PC-3 (cell line): Measurements from ENCODE around the gene LIMK1. TPM values are rescaled to one million over a fixed set of nuclear protein-coding genes. Genes with fewer than 3 reads are reported as not detected.
A peak's percentile ranks its signal among the peaks of the same experiment; 100 is the strongest.
"Not testable (repeated sequence)": the region's sequence is repeated elsewhere in the genome, so short reads cannot be mapped to it uniquely, and the experiment has no call there.

Source experiments
- ATAC-seq: fragments of 200-7000 bp; cut with Tn5 transposase; 2 replicates; pipeline ENCODE4 v1.9.1; 2020; ENCODE audit warnings: mild to moderate bottlenecking, moderate library complexity
- BruUV-seq: library from RNA; stranded (reverse); fragments of 400-500 nt; replicated peaks from 2 replicates; lab custom pipeline; 2021; lab: Mats Ljungman, UMichigan
- CTCF ChIA-PET: fragments of 300-600 bp; sonication (Branson Sonifier 250); formaldehyde crosslinking; loops from one replicate; lab custom pipeline; 2022; ENCODE audit warnings: antibody characterized with exemption; lab: Charles Lee
- POLR2A ChIA-PET: fragments of 300-600 bp; sonication (Branson Sonifier 250); formaldehyde crosslinking; loops from one replicate; lab custom pipeline; 2022; ENCODE audit warnings: antibody characterized with exemption; ENCODE audit not compliant: unreplicated experiment; lab: Charles Lee
- DNase-seq: peaks from one replicate; pipeline ENCODE4 v3.0.0-alpha.2; 2015
- H2AFZ ChIP-seq: fragments of 300-600 bp; sonication (generic); 2 replicates; pipeline ENCODE4 v1.6.0; 2016; ENCODE audit warnings: antibody characterized with exemption, low read length
- H3F3A ChIP-seq: fragments of 300-600 bp; sonication (generic); one replicate; pipeline ENCODE4 v1.6.0; 2017; ENCODE audit warnings: antibody characterized with exemption, low read length, control low read depth, mild to moderate bottlenecking; ENCODE audit not compliant: unreplicated experiment
- H3K27ac ChIP-seq: fragments of 300-600 bp; sonication (generic); 2 replicates; pipeline ENCODE4 v1.5.1; 2016; ENCODE audit warnings: mild to moderate bottlenecking, low read length
- H3K27me3 ChIP-seq: fragments of 300-600 bp; sonication (generic); 2 replicates; pipeline ENCODE4 v1.6.1; 2016; ENCODE audit warnings: low read length, mixed read lengths
- H3K36me3 ChIP-seq: fragments of 300-600 bp; sonication (generic); 2 replicates; pipeline ENCODE4 v1.6.1; 2016; ENCODE audit warnings: low read depth, mixed run types, low read length, mixed read lengths
- H3K4me1 ChIP-seq: fragments of 300-600 bp; sonication (generic); 2 replicates; pipeline ENCODE4 v1.5.1; 2016; ENCODE audit warnings: low read length; ENCODE audit not compliant: insufficient read depth
- H3K4me2 ChIP-seq: fragments of 300-600 bp; sonication (generic); 2 replicates; pipeline ENCODE4 v1.6.0; 2016; ENCODE audit warnings: low read length
- H3K4me3 ChIP-seq: fragments of 300-600 bp; sonication (generic); 2 replicates; pipeline ENCODE4 v1.5.1; 2016; ENCODE audit warnings: mild to moderate bottlenecking, low read length, mixed read lengths
- H3K79me2 ChIP-seq: fragments of 300-600 bp; sonication (generic); 2 replicates; pipeline ENCODE4 v1.6.1; 2017; ENCODE audit warnings: low read length, mixed read lengths
- H3K9ac ChIP-seq: fragments of 300-600 bp; sonication (generic); 2 replicates; pipeline ENCODE4 v1.6.0; 2016; ENCODE audit warnings: mild to moderate bottlenecking, low read length
- H3K9me2 ChIP-seq: fragments of 300-600 bp; sonication (generic); replicated peaks from 2 replicates; pipeline ENCODE4 v1.6.1; 2016; ENCODE audit warnings: mixed run types, low read length, mixed read lengths
- H3K9me3 ChIP-seq: fragments of 300-600 bp; sonication (generic); 2 replicates; pipeline ENCODE4 v1.6.1; 2016; ENCODE audit warnings: low read length, mixed read lengths
- H4K20me1 ChIP-seq: fragments of 300-600 bp; sonication (generic); 2 replicates; pipeline ENCODE4 v1.6.1; 2016; ENCODE audit warnings: low read length, mixed read lengths
- EZH2 ChIP-seq: fragments of 300-600 bp; sonication (generic); IDR thresholded peaks from one replicate; pipeline ENCODE4 v1.6.1; 2017; ENCODE audit warnings: antibody characterized with exemption, mild to moderate bottlenecking, low read length; ENCODE audit not compliant: unreplicated experiment
- EZH2phosphoT487 ChIP-seq: fragments of 300-600 bp; sonication (generic); IDR thresholded peaks from 2 replicates; pipeline ENCODE4 v1.6.1; 2018; ENCODE audit warnings: mild to moderate bottlenecking, antibody characterized with exemption, low read length, borderline replicate concordance
- intact Hi-C: fragments of 100-400 bp; cut with micrococcal nuclease; formaldehyde crosslinking; loops from 2 replicates; pipeline ENCODE4 v1.9.0; 2023
- total RNA-seq: library from RNA; depleted of rRNA; stranded (reverse); fragments of >200 nt; gene quantifications from 2 replicates; pipeline ENCODE4 v1.2.3, GENCODE V29; 2014
- TF ChIP-seq, protein P1 (sequence below): fragments of 300-600 bp; sonication (generic); conservative IDR thresholded peaks from 2 replicates; pipeline ENCODE4 v1.5.1; 2017; ENCODE audit warnings: antibody characterized with exemption, low read depth, mild to moderate bottlenecking, low read length

LIMK1 gene
- total RNA-seq, 1 experiment from 2014 or later, result 40.3 TPM

DNA sequence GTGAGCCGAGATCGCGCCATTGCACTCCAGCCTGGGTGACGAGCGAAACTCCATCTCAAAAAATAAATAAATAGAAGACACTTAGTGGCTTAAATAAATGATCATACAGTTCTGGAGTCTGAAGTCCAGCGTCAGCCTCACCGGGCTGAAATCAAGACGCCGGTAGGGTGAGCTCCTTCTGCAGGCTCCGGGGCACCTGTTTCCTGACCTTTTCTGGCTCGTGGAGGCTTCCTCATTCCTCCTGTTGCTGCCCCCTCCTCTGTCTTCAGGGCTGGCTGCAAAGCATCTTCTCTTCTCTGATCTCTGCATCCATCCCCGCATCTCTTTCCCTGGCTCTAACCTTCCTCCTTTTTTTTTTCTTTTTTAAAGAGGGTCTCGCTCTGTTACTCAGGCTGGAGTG, 32.8 kb downstream of the LIMK1 start:
- ChIA-PET CTCF (interaction anchor here (0.6 kb wide), 1 partner anchor 77 kb away, joined by 3 read pairs; no protein-coding TSS in a partner anchor), POLR2A (interaction anchor here (0.7 kb wide), 1 partner anchor 23 kb away, joined by 11 read pairs; no protein-coding TSS in a partner anchor)
- intact Hi-C loops, result no loop called here
- Histone ChIP-seq H3K4me3 (no peak overlapping the region), H3K9me2 (no peaks in the 10 kb centered on the region), H4K20me1 (no peaks in the 10 kb centered on the region), H3K79me2 (no peaks in the 10 kb centered on the region), H3K27me3 (no peaks in the 10 kb centered on the region), H3F3A (no peaks in the 10 kb centered on the region), H3K4me2 (no peak overlapping the region), H3K27ac (no peak overlapping the region), H3K36me3 (peaks cover 5% of the 10 kb centered on the region; the same call in 1 of the 2 replicates), H3K4me1 (no peaks in the 10 kb centered on the region), H3K9me3 (no peaks in the 10 kb centered on the region), H2AFZ (no peak overlapping the region), H3K9ac (no peak overlapping the region)
- ATAC-seq (no peak), DNase-seq (no peak)
- no peak for TF ChIP-seq EZH2
- no peak for TF ChIP-seq EZH2phosphoT487
- TF ChIP-seq, protein P1, sequence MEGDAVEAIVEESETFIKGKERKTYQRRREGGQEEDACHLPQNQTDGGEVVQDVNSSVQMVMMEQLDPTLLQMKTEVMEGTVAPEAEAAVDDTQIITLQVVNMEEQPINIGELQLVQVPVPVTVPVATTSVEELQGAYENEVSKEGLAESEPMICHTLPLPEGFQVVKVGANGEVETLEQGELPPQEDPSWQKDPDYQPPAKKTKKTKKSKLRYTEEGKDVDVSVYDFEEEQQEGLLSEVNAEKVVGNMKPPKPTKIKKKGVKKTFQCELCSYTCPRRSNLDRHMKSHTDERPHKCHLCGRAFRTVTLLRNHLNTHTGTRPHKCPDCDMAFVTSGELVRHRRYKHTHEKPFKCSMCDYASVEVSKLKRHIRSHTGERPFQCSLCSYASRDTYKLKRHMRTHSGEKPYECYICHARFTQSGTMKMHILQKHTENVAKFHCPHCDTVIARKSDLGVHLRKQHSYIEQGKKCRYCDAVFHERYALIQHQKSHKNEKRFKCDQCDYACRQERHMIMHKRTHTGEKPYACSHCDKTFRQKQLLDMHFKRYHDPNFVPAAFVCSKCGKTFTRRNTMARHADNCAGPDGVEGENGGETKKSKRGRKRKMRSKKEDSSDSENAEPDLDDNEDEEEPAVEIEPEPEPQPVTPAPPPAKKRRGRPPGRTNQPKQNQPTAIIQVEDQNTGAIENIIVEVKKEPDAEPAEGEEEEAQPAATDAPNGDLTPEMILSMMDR, result no peak
- no TSS peak for BruUV-seq

DNA sequence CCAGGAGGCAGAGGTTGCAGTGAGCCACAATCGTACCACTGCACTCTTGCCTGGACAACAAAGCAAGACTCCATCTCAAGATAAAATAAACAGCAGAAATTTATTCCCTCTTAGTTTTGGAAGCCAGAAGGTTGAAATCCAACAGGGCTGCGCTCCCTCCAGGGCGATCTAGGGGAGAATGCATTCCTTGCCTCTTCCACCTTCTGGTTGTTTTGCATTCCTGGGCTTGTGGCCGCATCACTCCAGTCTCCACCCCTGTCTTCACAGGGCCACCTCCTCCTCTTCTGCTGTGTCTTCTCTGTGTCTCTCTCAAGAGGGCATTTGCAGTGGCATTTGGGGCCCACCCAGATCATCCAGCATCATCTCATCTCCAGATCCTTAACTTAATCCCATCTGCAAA, 36.2 kb downstream of the LIMK1 start:
- ATAC-seq, result no peak
- no peaks in the 10 kb centered on the region for H3K27me3 ChIP-seq
- CTCF ChIA-PET, result no interaction called here
- no peaks in the 10 kb centered on the region for H4K20me1 ChIP-seq
- TF ChIP-seq, protein P1, result no peak
- TF ChIP-seq EZH2, result no peak
- no peak for TF ChIP-seq EZH2phosphoT487
- H3K9me2 ChIP-seq, result no peaks in the 10 kb centered on the region
- H3K36me3 ChIP-seq, result no peaks in the 10 kb centered on the region
- H2AFZ ChIP-seq, result no peak overlapping the region
- no peaks in the 10 kb centered on the region for H3K79me2 ChIP-seq
- H3K9me3 ChIP-seq, result no peaks in the 10 kb centered on the region
- H3F3A ChIP-seq, result no peaks in the 10 kb centered on the region
- no TSS peak for BruUV-seq
- no peak for DNase-seq
- no peak overlapping the region for H3K27ac ChIP-seq
- intact Hi-C loops, result no loop called here
- H3K4me2 ChIP-seq, result no peak overlapping the region
- no peaks in the 10 kb centered on the region for H3K4me1 ChIP-seq
- H3K4me3 ChIP-seq, result no peak overlapping the region
- POLR2A ChIA-PET, result no interaction called here
- no peak overlapping the region for H3K9ac ChIP-seq

- Histone ChIP-seq H3K27me3 (no peaks in the 10 kb centered on the region), H3K79me2 (no peaks in the 10 kb centered on the region), H3K9me2 (no peaks in the 10 kb centered on the region), H3K27ac (no peak overlapping the region), H3F3A (no peaks in the 10 kb centered on the region), H4K20me1 (no peaks in the 10 kb centered on the region), H3K9ac (no peak overlapping the region), H3K4me2 (no peak overlapping the region), H3K36me3 (no peaks in the 10 kb centered on the region), H3K9me3 (no peaks in the 10 kb centered on the region), H3K4me1 (no peaks in the 10 kb centered on the region), H3K4me3 (no peak overlapping the region), H2AFZ (no peak overlapping the region)
- no peak for ATAC-seq
- DNase-seq, result no peak
- intact Hi-C loops, result no loop called here
- POLR2A ChIA-PET, result no interaction called here
- TSS peak; percentile 26 for BruUV-seq
- TF ChIP-seq, protein P1, result no peak
- TF ChIP-seq EZH2phosphoT487 (no peak), EZH2 (no peak)
- CTCF ChIA-PET, result no interaction called here
These were observed 38.0 kb downstream of the LIMK1 start for GRCh38 chr7:74121401-74122249.

DNA sequence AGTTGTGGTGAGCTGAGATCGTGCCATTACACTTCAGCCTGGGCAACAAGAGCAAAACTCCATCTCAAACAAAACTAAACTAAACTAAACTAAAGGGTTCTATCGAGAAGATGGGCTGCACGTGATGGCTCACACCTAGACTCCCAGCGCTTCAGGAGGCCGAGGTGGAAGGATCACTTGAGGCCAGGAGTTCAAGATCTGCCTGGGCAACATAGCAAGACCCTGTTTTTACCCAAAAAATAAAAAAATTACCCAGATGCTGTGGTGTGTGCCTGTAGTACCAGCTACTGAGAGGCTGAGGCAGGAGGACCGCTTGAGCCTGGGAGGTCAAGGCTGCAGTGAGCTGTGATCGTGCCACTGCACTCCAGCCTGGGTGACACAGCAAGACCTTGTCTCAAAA, 40.3 kb downstream of the LIMK1 start:
- DNase-seq, H3K4me3 ChIP-seq, H3K9ac ChIP-seq, H3K27me3 ChIP-seq, H3K79me2 ChIP-seq, H4K20me1 ChIP-seq, H2AFZ ChIP-seq, H3K9me2 ChIP-seq, H3K4me2 ChIP-seq, H3K4me1 ChIP-seq, H3K36me3 ChIP-seq, H3K27ac ChIP-seq, CTCF ChIA-PET, ATAC-seq, intact Hi-C loops, H3K9me3 ChIP-seq, H3F3A ChIP-seq: not testable (repeated sequence)
- BruUV-seq, result TSS peak; percentile 30
- POLR2A ChIA-PET, result interaction anchor here (0.5 kb wide), 1 partner anchor 260 kb away, joined by 15 read pairs; no protein-coding TSS in a partner anchor
